Gastroesophageal sphincter (tissue), 3 donors: Measurements from ENCODE around the gene AASS.

Experiments used
- CTCF ChIP-seq, 4 experiments: fragments of 200-600 bp in 2 of 4; fragments of 450-650 bp in 2 of 4; sonication (generic) in 1 of 4; IDR thresholded peaks; one replicate each; pipeline ENCODE4 v1.5.1; 2017 to 2019; ENCODE audit warnings: antibody characterized with exemption in 4 of 4, mild to moderate bottlenecking in 2 of 4, moderate library complexity in 2 of 4
- POLR2A ChIP-seq, 2 donors: fragments of 450-650 bp; IDR thresholded peaks; one replicate each; pipeline ENCODE4 v1.6.1; 2017; ENCODE audit warnings: antibody characterized with exemption in 2 of 2, mild to moderate bottlenecking in 2 of 2, moderate library complexity in 1 of 2

DNA sequence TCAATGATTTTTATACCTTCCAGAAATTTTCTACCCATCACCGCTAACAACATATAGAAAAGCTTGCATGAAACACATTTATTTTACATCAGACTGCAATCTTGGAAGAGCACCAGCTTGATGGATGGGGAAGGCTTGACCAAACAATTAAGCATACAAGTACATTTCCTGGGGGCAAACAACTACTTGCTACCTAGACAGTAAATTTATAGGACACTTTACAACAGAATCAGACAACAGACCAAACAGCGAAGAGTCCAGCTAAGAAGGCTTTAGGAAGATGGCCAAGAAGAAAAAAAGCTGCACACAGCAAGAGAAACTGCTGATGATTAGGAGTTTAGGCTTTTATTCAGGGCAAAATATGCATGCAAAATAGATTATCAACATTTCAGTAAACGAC, 8.0 kb downstream of the AASS start:
- TF ChIP-seq CTCF (IDR thresholded peaks at IDR 0.05) (no peak), POLR2A (IDR thresholded peaks at IDR 0.05) (no peak)
